Measurements from ENCODE around the gene RIMBP3B. TPM values are rescaled to one million over a fixed set of nuclear protein-coding genes. Genes with fewer than 3 reads are reported as not detected.
A peak's percentile ranks its signal among the peaks of the same experiment; 100 is the strongest.
"Not testable (repeated sequence)": the region's sequence is repeated elsewhere in the genome, so short reads cannot be mapped to it uniquely, and the experiment has no call there.

RIMBP3B gene
- total and polyA plus RNA-seq, 7 donors = 0.25 TPM; not detected in 6

DNA sequence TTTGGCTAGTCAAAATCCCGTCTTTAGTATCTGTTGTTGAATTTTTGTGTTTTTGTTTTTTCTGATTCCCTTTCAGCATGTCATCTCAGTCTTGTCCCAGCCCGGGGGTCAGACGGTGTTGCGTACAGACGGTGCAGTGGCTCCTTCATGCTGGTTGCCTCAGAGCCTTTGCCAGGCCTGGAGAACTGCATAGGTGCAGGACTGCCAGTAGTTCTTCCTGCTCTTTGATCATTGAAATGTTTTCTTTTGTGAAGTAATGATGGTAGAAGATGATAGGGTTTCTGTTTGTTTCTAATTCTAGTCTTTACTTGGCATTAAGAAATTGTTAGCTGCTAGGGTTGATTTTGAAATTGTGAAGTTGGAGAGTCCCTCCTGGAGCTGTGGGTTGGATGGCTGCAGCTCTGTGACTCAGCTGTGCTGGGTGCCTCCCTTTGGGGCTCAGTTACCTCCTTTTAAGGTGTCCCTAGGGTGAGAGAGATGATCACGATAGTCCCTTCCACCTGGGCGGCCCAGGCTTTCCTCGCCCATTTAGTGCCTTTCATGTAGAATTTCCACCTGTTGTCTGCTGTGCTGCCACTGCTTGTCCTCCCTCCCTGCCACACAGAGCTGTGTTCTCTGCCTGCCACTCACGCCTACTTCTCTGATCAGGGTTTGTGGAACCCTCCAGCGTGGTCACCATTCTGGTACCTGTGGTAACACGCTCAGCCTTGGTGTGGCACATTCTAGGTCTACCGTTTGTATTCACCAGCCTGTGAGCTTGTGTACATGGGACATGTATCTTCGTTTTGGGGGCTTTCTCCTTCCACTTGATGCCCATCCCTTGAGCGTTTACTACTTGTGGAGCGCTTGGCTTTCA, 51.1 kb downstream of the RIMBP3B start:
- H3K27me3 ChIP-seq; H3K4me1 ChIP-seq; H3K9me3 ChIP-seq; H3K4me3 ChIP-seq; DNase-seq; H3K27ac ChIP-seq; H3K36me3 ChIP-seq; intact Hi-C loops (cut with DNase I): not testable (repeated sequence)
- WGBS, 2 donors = no CpG with 5 or more reads among the region's 15 CpGs

GRCh38 chr22:21435998-21436810, 52.7 kb downstream of the RIMBP3B start:
- H3K36me3 ChIP-seq; intact Hi-C loops (cut with DNase I); H3K27me3 ChIP-seq; H3K4me3 ChIP-seq; H3K4me1 ChIP-seq; H3K9me3 ChIP-seq: not testable (repeated sequence)
- peak overlapping the region; percentile 67 to 74 (median 71) for H3K27ac ChIP-seq
- DNase-seq = peak; percentile 64
- 6 to 65% methylated on average over 4 of the region's 12 CpGs for WGBS, 2 donors

DNA sequence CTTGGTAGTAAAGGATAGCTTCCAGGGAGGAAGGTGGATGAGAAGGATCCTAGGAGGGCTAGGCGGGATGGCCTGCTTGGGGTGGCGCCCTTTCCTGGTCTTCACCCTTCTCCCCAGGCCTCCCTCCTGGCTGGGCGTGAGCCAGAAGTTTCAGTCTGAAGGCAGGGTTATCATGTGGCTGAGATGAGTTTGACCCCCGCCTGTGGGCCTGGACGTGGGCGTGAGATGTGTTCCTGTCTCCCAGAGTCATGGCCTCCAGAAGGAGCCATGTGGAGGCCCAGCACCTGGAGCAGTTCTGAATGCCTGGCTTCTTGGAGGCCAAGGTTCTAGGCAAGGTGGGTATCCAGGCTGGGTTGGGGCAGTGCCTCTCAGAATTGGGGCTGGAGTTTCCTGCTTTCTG, 54.5 kb downstream of the RIMBP3B start:
- intact Hi-C loops (cut with DNase I); H3K4me1 ChIP-seq; H3K36me3 ChIP-seq; H3K4me3 ChIP-seq; H3K27me3 ChIP-seq; H3K27ac ChIP-seq; H3K9me3 ChIP-seq: not testable (repeated sequence)
- DNase-seq = peak; percentile 27
- 79 to 85% methylated on average over 4 of the region's 6 CpGs for whole genome bisulfite sequencing, 2 donors

Small RNAs within 50 kb of the gene (small RNA-seq; reads per million reads assigned to genes)
- gene RF00492 (0 reads per million in 3 donors), gene RN7SKP63 (0 reads per million in 3 donors)

Other genes with a start within 250 kb of the RIMBP3B start
- gene HIC2, start 33.6 kb downstream of the RIMBP3B start, total RNA-seq = 1 to 10 TPM; 2.1 to 4.2 (median 2.7) TPM
- gene HIC2, start 33.6 kb downstream of the RIMBP3B start, polyA plus RNA-seq = 1 to 10 TPM; 1.2 to 3.5 (median 1.4) TPM
- gene TMEM191C, start 83.6 kb downstream of the RIMBP3B start, total RNA-seq = 1 to 10 TPM in 1 of 4 donors, under 1 TPM in 3; 0.27 to 6.3 (median 0.77) TPM
- 10 to 100 TPM in 1 of 3 donors, 1 to 10 TPM in 2; 2.0 to 10.2 (median 5.3) TPM for gene TMEM191C, start 83.6 kb downstream of the RIMBP3B start, polyA plus RNA-seq
- under 1 TPM in 1 of 4 donors, not detected in 3; 0.14 TPM for gene RIMBP3C, start 167.7 kb downstream of the RIMBP3B start, total RNA-seq
- under 1 TPM in 1 of 3 donors, not detected in 2; 0.10 TPM for gene RIMBP3C, start 167.7 kb downstream of the RIMBP3B start, polyA plus RNA-seq
- gene UBE2L3, start 184.0 kb downstream of the RIMBP3B start, total RNA-seq = 10 to 100 TPM; 36.1 to 50.7 (median 43.3) TPM
- gene UBE2L3, start 184.0 kb downstream of the RIMBP3B start, polyA plus RNA-seq = 10 to 100 TPM; 63.7 to 87.2 (median 71.0) TPM
- gene YDJC, start 246.3 kb downstream of the RIMBP3B start, total RNA-seq = 10 to 100 TPM in 3 of 4 donors, 1 to 10 TPM in 1; 8.3 to 16.3 (median 15.3) TPM
- gene YDJC, start 246.3 kb downstream of the RIMBP3B start, polyA plus RNA-seq = 10 to 100 TPM; 17.4 to 36.5 (median 18.3) TPM
- gene CCDC116, start 249.0 kb downstream of the RIMBP3B start, total RNA-seq = 1 to 10 TPM in 1 of 4 donors, under 1 TPM in 3; 0.33 to 2.5 (median 0.38) TPM
- under 1 TPM in 1 of 3 donors, not detected in 2; 0.58 TPM for gene CCDC116, start 249.0 kb downstream of the RIMBP3B start, polyA plus RNA-seq

All from sigmoid colon (tissue), 7 donors.